Fibroblast of lung (primary cell): Measurements from ENCODE around the gene ING2.

Source experiments
- CTCF ChIP-seq, 2 donors: IDR thresholded peaks in 1 of 2; conservative IDR thresholded peaks in 1 of 2; 1 replicate in 1 of 2; 2 replicates in 1 of 2; pipeline ENCODE4 v1.5.1; 2011 to 2012; ENCODE audit warnings: low read length in 2 of 2, control low read depth in 1 of 2, inconsistent platforms in 1 of 2, low read depth in 1 of 2, mild to moderate bottlenecking in 1 of 2
- EZH2 ChIP-seq: IDR thresholded peaks from 2 replicates; pipeline ENCODE4 v1.5.1; 2012; ENCODE audit warnings: low read length, control low read depth, mild to moderate bottlenecking; ENCODE audit errors: missing control alignments

- no peak for TF ChIP-seq EZH2
- TF ChIP-seq CTCF (conservative IDR thresholded peaks at IDR 0.05 in 1 of 2, IDR thresholded peaks at IDR 0.05 in 1 of 2; ENCODE audit: low read depth in 1 of 2, low read length in 2 of 2), result no peak
Measured at GRCh38 chr4:183503497-183504063, 1.3 kb upstream of the ING2 start.
